PFSK-1 (cell line): ENCODE results near the gene HECTD4.

Source experiments
- FOXP2 ChIP-seq: optimal IDR thresholded peaks from 2 replicates; pipeline ENCODE3; 2011; ENCODE audit warnings: borderline replicate concordance, control low read depth, inconsistent platforms; ENCODE audit not compliant: insufficient read depth; ENCODE audit errors: extremely low read length, extremely low read depth
- POLR2AphosphoS5 ChIP-seq: IDR thresholded peaks from 2 replicates; pipeline ENCODE4 v1.6.1; 2012; ENCODE audit warnings: low read depth, mild to moderate bottlenecking, control low read depth, low read length, moderate library complexity
- REST ChIP-seq, 2 experiments: IDR thresholded peaks; 2 replicates each; pipeline versions ENCODE4 v1.6.1 to v1.8.0; 2011 to 2012; ENCODE audit warnings: low read depth in 2 of 2, low read length in 2 of 2, control low read depth in 1 of 2, inconsistent platforms in 1 of 2, mild to moderate bottlenecking in 1 of 2, moderate library complexity in 1 of 2; ENCODE audit not compliant: insufficient read depth in 1 of 2
- SIN3A ChIP-seq: IDR thresholded peaks from 2 replicates; pipeline ENCODE4 v1.6.1; 2012; ENCODE audit warnings: mild to moderate bottlenecking, low read length, moderate library complexity, borderline replicate concordance; ENCODE audit not compliant: insufficient read depth
- TAF1 ChIP-seq: IDR thresholded peaks from 2 replicates; pipeline ENCODE4 v1.6.1; 2012; ENCODE audit warnings: low read length, control low read depth, borderline replicate concordance; ENCODE audit not compliant: insufficient read depth

- no peak for TF ChIP-seq TAF1
- no peak for TF ChIP-seq POLR2AphosphoS5
- TF ChIP-seq REST (IDR thresholded peaks at IDR 0.05; ENCODE audit: insufficient read depth in 1 of 2, low read depth in 2 of 2, low read length in 2 of 2) = no peak
- TF ChIP-seq FOXP2 = no peak
- TF ChIP-seq SIN3A = no peak
Observed at GRCh38 chr12:112344220-112344619, 38.0 kb downstream of the HECTD4 start.
